ENCODE results near the gene FAM228A.
"Not testable (repeated sequence)": the region's sequence is repeated elsewhere in the genome, so short reads cannot be mapped to it uniquely, and the experiment has no call there.

FAM228A gene

DNA sequence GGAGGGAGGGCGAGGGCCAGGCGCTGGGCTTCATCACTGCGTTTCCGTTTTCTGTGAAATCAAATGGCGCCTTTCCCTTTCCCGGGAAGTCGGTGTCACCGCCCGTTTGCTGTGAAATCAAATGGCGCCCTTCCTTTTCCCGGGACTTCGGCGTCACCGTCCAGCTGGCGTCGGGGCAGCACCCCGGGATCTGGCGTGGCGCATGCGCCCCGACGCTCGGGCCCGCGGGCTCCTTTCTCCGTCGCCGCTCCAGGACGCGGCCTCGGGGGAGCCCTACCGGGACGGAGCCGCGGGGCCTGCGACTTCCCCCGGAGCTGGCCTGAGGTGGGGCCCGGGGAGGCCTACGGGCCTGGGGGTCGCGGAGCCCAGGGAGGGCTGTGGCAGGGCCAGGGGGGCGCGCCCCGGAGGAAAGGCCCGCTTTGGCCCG is at the start of gene FAM228A:
FAM228A (plus strand) TSS at position 203 of the 427 bp plus-strand sequence. CDS start 428 bp downstream, outside the sequence.
- Mint-ChIP-seq H3K36me3 (peaks cover 6% of the 10 kb centered on the region), H3K9me3 (peaks cover 3% of the 10 kb centered on the region), H3K4me3 (no peak within 1 kb of the TSS), H3K4me1 (no peaks in the 10 kb centered on the region), H3K27me3 (peaks cover 10% of the 10 kb centered on the region), H3K27ac (no peak within 1 kb of the TSS)
- peak; percentile 39 for ATAC-seq

DNA sequence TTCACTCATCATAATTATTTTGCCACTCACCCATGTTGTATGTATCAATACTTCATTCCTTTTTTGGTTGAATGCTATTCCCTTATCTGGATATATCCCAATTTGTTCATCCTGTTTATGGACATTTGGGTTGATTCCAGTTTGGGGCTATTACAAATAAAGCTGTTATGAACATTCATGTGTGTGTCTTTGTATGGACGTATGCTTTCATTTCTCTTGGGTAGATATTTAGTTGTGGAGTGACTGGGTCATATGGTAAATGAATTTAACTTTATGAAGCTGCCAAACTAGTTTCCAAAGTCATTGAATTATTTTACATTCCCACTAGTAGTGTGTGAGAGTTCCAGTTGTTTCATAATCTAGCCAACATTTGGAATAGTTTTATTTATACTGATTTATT is 48.9 kb upstream of the FAM228A start:
- no peak overlapping the region for H3K4me3 Mint-ChIP-seq
- peaks cover 27% of the 10 kb centered on the region for H3K4me1 Mint-ChIP-seq
- peaks cover 6% of the 10 kb centered on the region for H3K36me3 Mint-ChIP-seq
- H3K9me3 Mint-ChIP-seq, result no peaks in the 10 kb centered on the region
- ATAC-seq, result no peak
- no peaks in the 10 kb centered on the region for H3K27me3 Mint-ChIP-seq
- peak overlapping the region; percentile 52 for H3K27ac Mint-ChIP-seq

DNA sequence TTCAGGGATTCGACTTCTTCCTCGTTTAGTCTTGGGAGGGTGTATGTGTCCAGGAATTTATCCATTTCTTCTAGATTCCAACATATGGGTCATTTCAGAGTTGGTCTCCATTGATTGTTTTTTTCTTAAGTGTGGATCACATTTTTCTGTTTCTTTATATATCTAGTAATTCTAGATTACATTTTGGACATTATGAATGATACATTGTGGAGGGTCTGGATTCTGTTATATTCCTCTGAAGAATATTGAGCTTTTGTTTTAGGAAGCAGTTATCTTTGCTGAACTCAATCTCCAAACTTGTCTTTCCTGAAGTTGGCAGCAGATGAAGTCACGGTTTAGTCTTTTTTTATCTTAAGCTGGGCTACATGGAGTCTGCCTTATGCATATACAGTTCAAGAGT is 42.3 kb upstream of the FAM228A start:
- H3K9me3 Mint-ChIP-seq, result no peaks in the 10 kb centered on the region
- H3K4me1 Mint-ChIP-seq, result no peaks in the 10 kb centered on the region
- ATAC-seq, result no peak
- peaks cover 19% of the 10 kb centered on the region for H3K36me3 Mint-ChIP-seq
- H3K27ac Mint-ChIP-seq, result no peak overlapping the region
- no peak overlapping the region for H3K4me3 Mint-ChIP-seq
- H3K27me3 Mint-ChIP-seq, result no peaks in the 10 kb centered on the region

DNA sequence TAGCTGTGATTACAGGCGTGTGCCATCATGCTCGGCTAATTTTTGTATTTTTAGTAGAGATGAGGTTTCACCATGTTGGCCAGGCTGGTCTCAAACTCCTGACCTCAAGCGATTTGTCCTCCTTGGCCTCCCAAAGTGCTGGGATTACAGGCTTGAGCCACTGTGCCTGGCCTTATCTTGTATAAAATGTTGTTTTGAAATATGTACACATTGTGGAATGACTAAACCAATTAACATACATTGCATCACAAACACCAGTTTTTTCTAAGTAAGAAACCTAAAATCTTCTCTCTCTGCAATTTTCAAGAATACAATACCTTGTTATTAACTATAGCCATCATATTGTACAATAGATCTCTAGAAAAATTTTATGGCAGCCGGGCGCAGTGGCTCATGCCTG is 34.5 kb upstream of the FAM228A start:
- not testable (repeated sequence) for H3K4me1 Mint-ChIP-seq, H3K27me3 Mint-ChIP-seq, H3K27ac Mint-ChIP-seq, H3K4me3 Mint-ChIP-seq, H3K9me3 Mint-ChIP-seq, ATAC-seq
- peaks cover 19% of the 10 kb centered on the region for H3K36me3 Mint-ChIP-seq

DNA sequence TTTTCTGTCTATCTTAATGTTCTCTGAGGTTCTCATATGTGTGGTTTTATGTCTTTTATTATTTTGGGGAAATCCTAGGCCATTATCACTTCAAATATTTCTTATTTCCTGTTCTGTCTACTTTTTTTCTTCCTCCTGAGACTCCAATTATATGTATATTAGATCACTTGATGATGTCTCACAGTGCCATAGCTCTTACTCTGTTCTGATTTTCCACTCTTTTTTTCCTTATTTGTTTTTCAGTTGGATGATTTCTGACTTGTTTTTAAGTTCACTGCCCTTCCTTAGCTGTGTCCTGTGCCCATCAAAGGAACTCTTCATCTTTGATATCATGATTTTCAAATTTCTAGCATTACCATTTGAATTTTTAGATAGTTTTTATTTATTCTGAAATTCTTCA is 27.5 kb upstream of the FAM228A start:
- no peaks in the 10 kb centered on the region for H3K4me1 Mint-ChIP-seq
- H3K36me3 Mint-ChIP-seq, result peaks cover 61% of the 10 kb centered on the region
- no peak for ATAC-seq
- H3K27me3 Mint-ChIP-seq, result no peaks in the 10 kb centered on the region
- peaks cover 19% of the 10 kb centered on the region for H3K9me3 Mint-ChIP-seq
- H3K4me3 Mint-ChIP-seq, result no peak overlapping the region
- H3K27ac Mint-ChIP-seq, result no peak overlapping the region

DNA sequence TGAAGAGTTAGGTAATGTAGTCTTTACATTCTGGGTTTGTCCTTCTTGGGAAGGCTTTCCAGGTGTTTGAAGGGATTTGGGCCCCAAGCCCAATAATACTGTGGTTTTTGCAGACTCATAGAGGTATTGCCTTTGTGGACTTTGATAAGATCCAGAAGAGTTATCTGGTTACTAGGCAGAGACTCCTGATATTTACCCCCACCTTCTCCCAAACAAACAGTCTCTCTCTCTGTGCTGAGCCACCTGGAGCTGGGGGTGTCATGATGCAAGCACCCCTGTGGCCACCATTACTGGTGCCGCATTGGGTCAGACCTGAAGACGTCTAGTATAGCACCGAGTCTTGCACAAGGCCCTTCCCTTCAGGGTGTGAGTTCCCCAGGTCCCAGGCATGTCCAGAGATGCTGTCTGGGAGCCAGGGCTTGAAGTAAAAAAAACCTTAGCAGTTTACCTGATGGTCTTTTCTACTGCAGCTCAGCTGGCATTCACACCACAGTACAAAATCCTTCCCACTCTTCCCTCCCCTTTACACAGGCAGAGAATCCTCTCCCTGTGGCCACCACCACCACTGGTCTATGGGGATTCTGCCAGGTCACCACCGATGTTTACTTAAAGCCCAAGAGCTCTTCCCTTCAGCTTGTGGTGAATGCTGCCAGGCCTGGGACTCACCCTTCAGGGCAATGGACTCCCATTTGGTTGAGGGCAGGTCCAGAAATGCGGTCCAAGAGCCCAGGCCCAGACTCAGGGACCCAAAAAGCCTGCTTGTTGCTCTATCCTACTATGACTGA is 22.2 kb upstream of the FAM228A start:
- H3K27me3 Mint-ChIP-seq, result no peaks in the 10 kb centered on the region
- no peak overlapping the region for H3K4me3 Mint-ChIP-seq
- no peak for ATAC-seq
- peaks cover 60% of the 10 kb centered on the region for H3K36me3 Mint-ChIP-seq
- H3K4me1 Mint-ChIP-seq, result no peaks in the 10 kb centered on the region
- no peak overlapping the region for H3K27ac Mint-ChIP-seq
- peaks cover 14% of the 10 kb centered on the region for H3K9me3 Mint-ChIP-seq

DNA sequence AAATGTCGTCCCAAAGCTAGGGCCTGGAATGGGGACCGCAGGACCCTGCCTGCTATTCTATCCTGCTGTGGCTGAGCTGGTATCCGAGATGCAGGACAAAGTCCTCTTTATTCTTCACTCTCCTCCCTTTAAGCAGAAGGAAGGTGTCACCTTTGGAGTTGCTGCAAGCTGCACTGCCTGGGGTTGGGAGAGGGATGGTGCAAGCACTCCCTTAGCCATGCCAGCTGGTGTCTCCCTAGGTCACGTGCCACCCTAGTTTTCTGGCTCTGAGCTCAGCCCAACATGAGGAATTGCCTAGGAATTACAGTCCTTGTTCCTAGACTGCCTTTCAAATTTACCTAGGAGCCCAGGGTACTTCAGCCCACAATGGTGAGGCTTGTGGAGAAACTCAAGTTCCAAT is 21.4 kb upstream of the FAM228A start:
- Mint-ChIP-seq H3K4me1 (no peaks in the 10 kb centered on the region), H3K4me3 (no peak overlapping the region), H3K9me3 (peaks cover 7% of the 10 kb centered on the region), H3K27me3 (no peaks in the 10 kb centered on the region), H3K36me3 (peaks cover 57% of the 10 kb centered on the region), H3K27ac (no peak overlapping the region)
- no peak for ATAC-seq

DNA sequence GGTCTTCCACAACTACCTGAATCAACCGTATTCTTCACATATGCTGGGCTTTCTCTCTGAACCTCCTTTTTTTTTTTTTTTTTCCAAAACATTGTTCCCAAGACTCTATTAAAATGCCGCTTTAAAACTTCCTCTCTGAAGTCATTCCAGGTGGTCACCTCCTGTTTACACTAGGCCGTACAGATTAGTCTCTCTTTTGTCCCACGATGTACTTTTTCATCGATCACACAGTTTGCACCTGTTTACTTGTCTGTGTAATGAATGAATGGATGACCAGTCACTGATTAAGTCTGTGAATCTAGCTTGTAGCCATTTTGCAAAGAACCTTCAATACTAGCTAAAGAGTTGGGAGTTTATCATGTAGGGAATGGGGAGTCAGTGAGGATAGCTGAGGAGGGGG is 16.7 kb upstream of the FAM228A start:
- Mint-ChIP-seq H3K4me1 (no peaks in the 10 kb centered on the region), H3K36me3 (peaks cover 41% of the 10 kb centered on the region), H3K9me3 (no peaks in the 10 kb centered on the region), H3K27ac (no peak overlapping the region), H3K27me3 (no peaks in the 10 kb centered on the region), H3K4me3 (no peak overlapping the region)
- no peak for ATAC-seq

DNA sequence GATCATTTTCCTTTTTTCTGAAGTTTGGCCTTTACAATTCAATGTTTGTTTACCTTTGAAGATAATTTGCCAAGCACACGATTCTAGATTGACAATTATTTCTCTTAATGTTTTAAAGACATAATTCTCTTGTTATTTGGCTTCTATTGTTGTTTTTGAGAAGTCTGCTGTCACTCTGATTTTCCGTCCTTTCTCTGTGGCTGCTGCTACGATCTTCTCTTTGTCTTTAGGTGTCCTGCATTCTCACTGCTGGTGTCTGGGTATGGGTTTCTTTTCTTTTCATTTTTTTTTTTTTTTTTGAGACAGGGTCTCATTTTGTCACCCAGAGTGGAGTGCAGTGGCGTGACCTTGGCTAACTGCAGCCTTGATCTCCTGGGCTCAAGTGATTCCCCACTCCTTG is 15.1 kb upstream of the FAM228A start:
- Mint-ChIP-seq H3K27me3 (no peaks in the 10 kb centered on the region), H3K4me1 (peaks cover 8% of the 10 kb centered on the region), H3K9me3 (no peaks in the 10 kb centered on the region), H3K36me3 (peaks cover 32% of the 10 kb centered on the region), H3K27ac (no peak overlapping the region), H3K4me3 (no peak overlapping the region)
- no peak for ATAC-seq

DNA sequence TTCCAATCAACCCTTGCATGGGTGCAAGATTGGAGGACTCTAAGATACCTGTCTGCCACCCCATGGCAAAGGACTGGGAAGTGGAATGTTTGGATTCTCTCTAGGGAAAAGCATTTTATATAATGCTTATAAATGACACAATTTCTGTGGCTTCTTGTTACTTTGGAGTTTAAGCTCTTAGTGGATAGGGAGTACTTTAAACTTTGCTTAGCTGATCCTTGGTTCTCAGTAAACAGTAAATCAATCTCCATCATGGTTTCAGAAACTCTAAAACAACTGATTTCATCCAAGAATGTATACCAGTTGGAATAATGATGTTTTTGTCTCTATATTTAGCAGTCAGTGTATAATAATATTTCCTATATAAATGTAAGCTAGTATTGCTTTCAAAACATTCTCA is 14.1 kb upstream of the FAM228A start:
- Mint-ChIP-seq H3K4me3 (no peak overlapping the region), H3K36me3 (peaks cover 32% of the 10 kb centered on the region), H3K27ac (no peak overlapping the region), H3K4me1 (peaks cover 17% of the 10 kb centered on the region), H3K27me3 (no peaks in the 10 kb centered on the region), H3K9me3 (no peaks in the 10 kb centered on the region)
- ATAC-seq, result no peak

DNA sequence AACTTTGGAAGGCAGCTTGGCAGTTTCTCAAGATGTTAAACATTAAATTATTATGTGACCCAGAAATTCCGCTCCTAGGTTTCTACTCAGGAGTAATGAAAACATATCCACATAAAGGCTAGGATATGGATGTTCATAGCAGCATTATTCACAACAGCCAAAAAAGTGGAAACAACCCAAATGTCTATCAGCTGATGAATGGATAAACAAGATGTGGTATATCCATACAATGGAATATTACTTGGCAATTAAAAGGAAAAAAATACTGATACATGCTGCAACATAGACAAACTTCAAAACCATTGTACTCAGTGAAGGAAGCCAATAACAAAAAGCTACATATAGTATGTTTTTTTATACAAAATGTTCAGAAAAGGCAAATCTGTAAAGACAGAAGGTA is 12.4 kb upstream of the FAM228A start:
- Mint-ChIP-seq H3K36me3 (peaks cover 25% of the 10 kb centered on the region), H3K9me3 (no peaks in the 10 kb centered on the region), H3K4me3 (no peak overlapping the region), H3K27me3 (no peaks in the 10 kb centered on the region), H3K27ac (no peak overlapping the region), H3K4me1 (peaks cover 17% of the 10 kb centered on the region)
- ATAC-seq, result no peak

DNA sequence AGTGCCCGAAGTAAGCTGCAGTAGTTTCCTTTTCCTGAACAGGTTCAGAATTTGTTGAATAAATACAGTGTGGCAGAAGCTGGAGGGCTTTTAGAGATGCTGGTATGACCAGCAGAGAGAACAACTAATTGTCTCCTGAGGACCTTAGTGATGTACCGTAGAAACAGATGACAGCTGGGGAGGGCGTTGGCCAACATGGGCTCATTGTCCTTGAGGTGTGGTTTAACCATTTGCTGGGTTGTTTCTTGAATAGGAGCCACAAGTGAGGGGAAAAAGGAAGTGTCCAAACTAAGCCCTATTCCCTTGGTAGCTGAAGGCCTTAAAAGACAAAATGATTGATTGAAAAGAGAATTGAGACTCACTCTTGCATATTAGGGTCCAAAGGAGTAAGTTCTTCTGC is 11.7 kb upstream of the FAM228A start:
- Mint-ChIP-seq H3K9me3 (no peaks in the 10 kb centered on the region), H3K36me3 (peaks cover 25% of the 10 kb centered on the region), H3K27ac (no peak overlapping the region), H3K4me1 (peaks cover 17% of the 10 kb centered on the region), H3K27me3 (no peaks in the 10 kb centered on the region), H3K4me3 (no peak overlapping the region)
- no peak for ATAC-seq

DNA sequence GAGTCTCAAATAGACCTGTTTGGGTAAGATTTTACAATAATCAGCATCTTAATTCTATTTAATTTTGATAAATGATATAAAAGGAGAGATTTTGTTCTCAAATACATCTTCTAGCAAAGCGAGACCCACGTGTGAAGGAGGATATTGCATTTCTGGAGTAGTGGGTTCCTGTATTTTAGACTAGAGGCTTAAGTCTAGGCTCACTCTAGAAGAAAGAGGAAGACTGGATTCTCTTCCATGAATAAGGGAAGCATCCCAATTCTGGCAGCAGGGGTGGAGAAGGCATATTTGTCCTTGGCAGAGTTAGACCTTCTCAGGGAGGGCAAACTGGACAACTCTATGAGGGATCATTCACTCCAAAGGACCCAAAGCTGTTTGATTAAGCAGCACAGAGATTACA is 11.3 kb upstream of the FAM228A start:
- no peaks in the 10 kb centered on the region for H3K27me3 Mint-ChIP-seq
- no peak overlapping the region for H3K27ac Mint-ChIP-seq
- H3K36me3 Mint-ChIP-seq, result peaks cover 26% of the 10 kb centered on the region
- no peak for ATAC-seq
- no peaks in the 10 kb centered on the region for H3K9me3 Mint-ChIP-seq
- peaks cover 17% of the 10 kb centered on the region for H3K4me1 Mint-ChIP-seq
- no peak overlapping the region for H3K4me3 Mint-ChIP-seq

DNA sequence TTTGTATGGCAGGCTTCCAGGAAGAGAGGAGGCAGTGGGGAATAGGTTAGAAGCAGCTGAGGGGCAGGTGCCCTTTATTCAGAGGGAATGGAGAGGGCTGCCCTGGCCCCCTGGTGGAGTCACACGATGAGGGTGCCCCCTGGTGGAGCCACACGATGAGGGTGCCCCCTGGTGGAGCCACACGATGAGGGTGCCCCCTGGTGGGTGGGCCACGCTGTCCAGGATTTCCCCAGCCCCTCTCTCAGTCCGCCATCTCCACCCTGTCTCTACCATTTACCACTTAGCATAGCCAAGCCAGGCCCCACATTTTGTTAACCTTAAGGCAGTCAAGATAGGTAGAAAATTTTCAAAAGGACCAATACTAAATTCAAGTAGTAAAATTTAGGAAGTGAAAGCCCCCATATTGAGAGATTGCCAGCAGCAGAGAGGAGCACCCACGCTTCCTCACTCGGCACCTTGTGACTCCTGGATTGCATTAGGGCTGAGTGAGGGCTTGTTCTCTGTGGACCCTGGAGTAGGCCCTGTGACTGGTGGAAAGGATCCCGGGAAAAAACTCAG is 10.4 kb upstream of the FAM228A start:
- peak overlapping the region; percentile 56 for H3K4me3 Mint-ChIP-seq
- peak; percentile 88 for ATAC-seq
- H3K27me3 Mint-ChIP-seq, result no peaks in the 10 kb centered on the region
- H3K36me3 Mint-ChIP-seq, result peaks cover 25% of the 10 kb centered on the region
- peaks cover 17% of the 10 kb centered on the region for H3K4me1 Mint-ChIP-seq
- H3K9me3 Mint-ChIP-seq, result no peaks in the 10 kb centered on the region
- peak overlapping the region; percentile 74 for H3K27ac Mint-ChIP-seq

DNA sequence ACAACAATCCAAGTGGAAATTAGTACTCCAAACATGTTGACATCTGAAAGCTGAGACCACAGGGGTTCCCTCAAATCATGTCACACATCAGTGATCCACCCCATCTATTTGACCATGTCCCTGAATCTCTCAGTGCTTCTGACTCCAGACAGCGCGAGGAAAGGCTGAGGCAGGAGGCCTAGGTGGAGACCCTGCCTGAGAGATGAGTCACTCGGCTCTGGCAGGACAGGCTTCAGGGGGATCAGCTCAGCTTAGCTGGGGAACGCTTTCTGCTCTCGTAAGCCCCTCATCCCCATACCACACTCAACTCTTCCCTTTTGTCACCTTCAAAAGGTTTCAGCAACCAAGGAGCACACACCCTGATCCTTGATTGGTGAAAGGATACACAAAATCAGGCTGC is 5.8 kb upstream of the FAM228A start:
- Mint-ChIP-seq H3K9me3 (peaks cover 2% of the 10 kb centered on the region), H3K4me3 (no peak overlapping the region), H3K27ac (no peak overlapping the region), H3K36me3 (peaks cover 13% of the 10 kb centered on the region), H3K4me1 (peaks cover 15% of the 10 kb centered on the region), H3K27me3 (peaks cover 6% of the 10 kb centered on the region)
- ATAC-seq, result no peak

DNA sequence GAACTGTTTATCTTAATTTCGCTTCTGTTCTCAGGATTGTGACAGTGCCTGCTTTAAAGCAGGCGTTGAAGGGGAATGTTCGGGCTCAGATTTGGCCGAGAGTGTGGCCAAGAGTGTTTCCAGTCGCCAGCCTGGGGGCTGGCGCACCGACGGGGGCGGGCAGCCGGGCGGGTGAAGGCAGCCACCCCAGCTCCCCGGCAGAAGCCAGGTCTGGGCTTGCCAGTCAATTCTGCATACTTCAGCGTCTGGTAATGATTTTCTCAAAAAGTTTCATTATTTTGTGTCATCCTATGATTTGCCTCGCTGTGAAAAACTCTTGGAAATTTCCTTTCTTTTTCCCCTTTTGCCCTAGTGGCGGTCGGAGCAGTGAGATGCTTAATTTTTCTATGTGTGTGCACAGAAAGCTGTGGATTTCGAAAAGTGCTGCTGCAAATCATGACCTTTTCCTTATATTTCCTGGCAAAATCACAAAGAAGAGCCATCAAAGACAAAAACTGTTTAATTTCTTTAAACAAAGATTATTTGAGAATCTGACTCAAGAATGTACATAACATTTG is 856 bp downstream of the FAM228A start:
- Mint-ChIP-seq H3K27ac (no peak overlapping the region), H3K4me1 (no peaks in the 10 kb centered on the region), H3K36me3 (peaks cover 6% of the 10 kb centered on the region), H3K4me3 (no peak overlapping the region), H3K9me3 (peaks cover 3% of the 10 kb centered on the region), H3K27me3 (peaks cover 10% of the 10 kb centered on the region)
- no peak for ATAC-seq

All from stimulated activated memory B cell treated with anti-CD40 and anti-IgM and Interleukin-4, amounts not matched to agents 10 μg/mL and 1 μg/mL and 100 μg/mL, for 72 hours (primary cell).